ENCODE data around the gene HOXB5.
A peak's percentile ranks its signal among the peaks of the same experiment; 100 is the strongest.

HOXB5 gene

GRCh38 chr17:48565925-48566710 is 27.5 kb downstream of the HOXB5 start (continued):
- 0 out of 2 replicates have a peak, but pooled peaks have one; percentile 11 for TF ChIP-seq ZBTB8A (tag by site-specific recombination; IDR thresholded peaks at IDR 0.05)

DNA sequence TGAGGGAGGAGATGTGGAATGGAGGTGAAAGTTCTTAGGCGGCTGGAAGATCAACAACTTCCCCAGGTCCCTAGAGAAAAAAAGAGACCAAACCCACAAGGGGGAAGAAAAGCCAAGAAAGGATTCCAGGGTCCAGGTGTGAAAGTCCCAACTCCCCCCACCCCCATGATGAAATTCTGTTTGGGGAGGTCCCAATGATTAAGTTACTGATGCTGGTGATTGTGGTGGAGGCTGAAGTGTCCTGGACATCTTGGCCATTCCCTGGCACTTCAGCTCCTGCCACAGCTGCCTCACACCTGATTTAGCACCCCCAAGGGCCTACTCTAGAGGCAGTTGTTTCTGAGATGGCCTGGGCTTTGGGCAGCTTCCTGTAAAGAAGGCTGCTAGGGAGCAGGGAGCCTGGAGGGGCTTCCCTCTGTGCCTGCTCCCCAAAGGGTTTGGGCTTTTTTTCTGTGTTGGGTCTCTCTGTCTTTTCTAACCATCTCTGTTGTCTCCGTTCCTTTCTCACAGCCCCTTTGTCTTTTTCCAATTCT is 28.5 kb downstream of the HOXB5 start:
- Histone ChIP-seq H3K4me1 (ENCODE audit: control insufficient read depth, insufficient read depth, low read length) (peaks cover 90% of the 10 kb centered on the region), H3K36me3 (ENCODE audit: control insufficient read depth in 2 of 2, insufficient read depth in 1 of 2, low read length in 2 of 2) (peaks cover 15 to 58% of the 10 kb centered on the region in 2 experiments), H3K9me3 (ENCODE audit: control insufficient read depth, insufficient read depth, low read depth, low read length) (no peaks in the 10 kb centered on the region), H3K4me3 (ENCODE audit: low read depth, low read length) (no peak overlapping the region), H3K27ac (ENCODE audit: extremely low read depth, low read depth, low read length) (no peak overlapping the region; the same call in 1 of the 2 replicates)
- ChIA-PET POLR2A (no interaction called here), CTCF (interaction anchor here (1.0 to 2.0 kb wide), 3 partner anchors 18 to 28 kb away, joined by 3 to 4 read pairs (median 4); partner anchors contain the start of gene HOXB5)
- TF ChIP-seq ZNF548 (tag by site-specific recombination; IDR thresholded peaks at IDR 0.05) (no peak), PATZ1 (tag by site-specific recombination; IDR thresholded peaks at IDR 0.05) (0 out of 2 replicates have a peak, but pooled peaks have one; percentile 5), ZNF596 (tag by site-specific recombination; IDR thresholded peaks at IDR 0.05) (0 out of 2 replicates have a peak, but pooled peaks have one; percentile 5), ZNF223 (tag by site-specific recombination; IDR thresholded peaks at IDR 0.05) (no peak), ZIC2 (tag by site-specific recombination; IDR thresholded peaks at IDR 0.05) (no peak), PRDM10 (tag by site-specific recombination; IDR thresholded peaks at IDR 0.05) (peak; percentile 36; the same call in 1 of the 2 replicates), OSR2 (tag by site-specific recombination; IDR thresholded peaks at IDR 0.05) (peak; percentile 51; the same call in 1 of the 2 replicates), IKZF3 (tag by site-specific recombination; IDR thresholded peaks at IDR 0.05) (peak; percentile 30; the same call in 1 of the 2 replicates)
- TF ChIP-seq, protein P1, sequence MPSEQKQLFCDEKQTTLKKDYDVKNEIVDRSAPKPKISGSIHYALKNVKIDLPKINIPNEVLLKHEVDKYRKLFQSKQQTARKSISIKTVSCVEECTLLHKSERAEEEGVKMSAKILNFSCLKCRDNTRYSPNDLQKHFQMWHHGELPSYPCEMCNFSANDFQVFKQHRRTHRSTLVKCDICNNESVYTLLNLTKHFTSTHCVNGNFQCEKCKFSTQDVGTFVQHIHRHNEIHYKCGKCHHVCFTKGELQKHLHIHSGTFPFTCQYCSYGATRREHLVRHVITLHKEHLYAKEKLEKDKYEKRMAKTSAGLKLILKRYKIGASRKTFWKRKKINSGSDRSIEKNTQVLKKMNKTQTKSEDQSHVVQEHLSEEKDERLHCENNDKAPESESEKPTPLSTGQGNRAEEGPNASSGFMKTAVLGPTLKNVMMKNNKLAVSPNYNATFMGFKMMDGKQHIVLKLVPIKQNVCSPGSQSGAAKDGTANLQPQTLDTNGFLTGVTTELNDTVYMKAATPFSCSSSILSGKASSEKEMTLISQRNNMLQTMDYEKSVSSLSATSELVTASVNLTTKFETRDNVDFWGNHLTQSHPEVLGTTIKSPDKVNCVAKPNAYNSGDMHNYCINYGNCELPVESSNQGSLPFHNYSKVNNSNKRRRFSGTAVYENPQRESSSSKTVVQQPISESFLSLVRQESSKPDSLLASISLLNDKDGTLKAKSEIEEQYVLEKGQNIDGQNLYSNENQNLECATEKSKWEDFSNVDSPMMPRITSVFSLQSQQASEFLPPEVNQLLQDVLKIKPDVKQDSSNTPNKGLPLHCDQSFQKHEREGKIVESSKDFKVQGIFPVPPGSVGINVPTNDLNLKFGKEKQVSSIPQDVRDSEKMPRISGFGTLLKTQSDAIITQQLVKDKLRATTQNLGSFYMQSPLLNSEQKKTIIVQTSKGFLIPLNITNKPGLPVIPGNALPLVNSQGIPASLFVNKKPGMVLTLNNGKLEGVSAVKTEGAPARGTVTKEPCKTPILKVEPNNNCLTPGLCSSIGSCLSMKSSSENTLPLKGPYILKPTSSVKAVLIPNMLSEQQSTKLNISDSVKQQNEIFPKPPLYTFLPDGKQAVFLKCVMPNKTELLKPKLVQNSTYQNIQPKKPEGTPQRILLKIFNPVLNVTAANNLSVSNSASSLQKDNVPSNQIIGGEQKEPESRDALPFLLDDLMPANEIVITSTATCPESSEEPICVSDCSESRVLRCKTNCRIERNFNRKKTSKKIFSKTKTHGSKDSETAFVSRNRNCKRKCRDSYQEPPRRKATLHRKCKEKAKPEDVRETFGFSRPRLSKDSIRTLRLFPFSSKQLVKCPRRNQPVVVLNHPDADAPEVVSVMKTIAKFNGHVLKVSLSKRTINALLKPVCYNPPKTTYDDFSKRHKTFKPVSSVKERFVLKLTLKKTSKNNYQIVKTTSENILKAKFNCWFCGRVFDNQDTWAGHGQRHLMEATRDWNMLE (tag by site-specific recombination; conservative IDR thresholded peaks at IDR 0.05; ENCODE audit: low read depth): no peak
